Measurements from ENCODE around the gene TNFSF9. TPM values are rescaled to one million over a fixed set of nuclear protein-coding genes. Genes with fewer than 3 reads are reported as not detected.
A peak's percentile ranks its signal among the peaks of the same experiment; 100 is the strongest.

The TNFSF9 gene
- total RNA-seq, 1 donor from 2014 or later: 3.0 TPM

DNA sequence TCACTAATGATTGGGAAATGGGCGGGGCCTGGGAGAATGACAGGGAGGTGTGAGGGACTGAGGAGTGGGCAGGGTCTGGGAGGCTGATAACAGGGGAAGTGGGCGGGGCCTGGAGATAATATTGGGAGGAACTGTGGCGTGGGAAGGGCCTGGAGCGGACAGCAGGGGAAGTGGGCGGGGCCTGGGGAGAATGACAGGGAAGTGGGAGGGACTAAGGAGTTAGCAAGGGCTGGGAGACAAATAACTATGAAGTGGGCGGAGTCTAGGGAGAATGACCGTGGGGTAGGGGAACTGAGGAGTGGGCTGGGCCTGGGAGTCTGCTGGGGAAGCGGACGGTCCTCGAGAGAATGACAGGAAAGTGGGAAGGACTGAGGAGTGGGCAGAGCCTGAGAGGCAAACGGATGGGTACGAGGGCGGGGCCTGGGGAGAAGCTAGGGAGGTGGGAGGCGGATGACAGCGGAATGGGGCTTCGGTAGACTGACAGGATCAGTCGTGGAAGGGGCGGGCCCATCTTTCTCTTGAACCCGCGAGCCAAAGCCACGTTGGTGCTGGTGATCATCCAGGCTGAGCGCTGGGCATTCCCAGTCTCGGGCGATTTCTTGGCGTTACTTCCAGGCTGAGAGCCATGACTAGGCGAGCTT, 14.7 kb upstream of the TNFSF9 start:
- TF ChIP-seq, protein P1, sequence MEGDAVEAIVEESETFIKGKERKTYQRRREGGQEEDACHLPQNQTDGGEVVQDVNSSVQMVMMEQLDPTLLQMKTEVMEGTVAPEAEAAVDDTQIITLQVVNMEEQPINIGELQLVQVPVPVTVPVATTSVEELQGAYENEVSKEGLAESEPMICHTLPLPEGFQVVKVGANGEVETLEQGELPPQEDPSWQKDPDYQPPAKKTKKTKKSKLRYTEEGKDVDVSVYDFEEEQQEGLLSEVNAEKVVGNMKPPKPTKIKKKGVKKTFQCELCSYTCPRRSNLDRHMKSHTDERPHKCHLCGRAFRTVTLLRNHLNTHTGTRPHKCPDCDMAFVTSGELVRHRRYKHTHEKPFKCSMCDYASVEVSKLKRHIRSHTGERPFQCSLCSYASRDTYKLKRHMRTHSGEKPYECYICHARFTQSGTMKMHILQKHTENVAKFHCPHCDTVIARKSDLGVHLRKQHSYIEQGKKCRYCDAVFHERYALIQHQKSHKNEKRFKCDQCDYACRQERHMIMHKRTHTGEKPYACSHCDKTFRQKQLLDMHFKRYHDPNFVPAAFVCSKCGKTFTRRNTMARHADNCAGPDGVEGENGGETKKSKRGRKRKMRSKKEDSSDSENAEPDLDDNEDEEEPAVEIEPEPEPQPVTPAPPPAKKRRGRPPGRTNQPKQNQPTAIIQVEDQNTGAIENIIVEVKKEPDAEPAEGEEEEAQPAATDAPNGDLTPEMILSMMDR (IDR thresholded peaks at IDR 0.05; ENCODE audit: unreplicated experiment): no peak
- peak overlapping the region; percentile 67 for H3K27ac Mint-ChIP-seq (ENCODE audit: unreplicated experiment)

DNA sequence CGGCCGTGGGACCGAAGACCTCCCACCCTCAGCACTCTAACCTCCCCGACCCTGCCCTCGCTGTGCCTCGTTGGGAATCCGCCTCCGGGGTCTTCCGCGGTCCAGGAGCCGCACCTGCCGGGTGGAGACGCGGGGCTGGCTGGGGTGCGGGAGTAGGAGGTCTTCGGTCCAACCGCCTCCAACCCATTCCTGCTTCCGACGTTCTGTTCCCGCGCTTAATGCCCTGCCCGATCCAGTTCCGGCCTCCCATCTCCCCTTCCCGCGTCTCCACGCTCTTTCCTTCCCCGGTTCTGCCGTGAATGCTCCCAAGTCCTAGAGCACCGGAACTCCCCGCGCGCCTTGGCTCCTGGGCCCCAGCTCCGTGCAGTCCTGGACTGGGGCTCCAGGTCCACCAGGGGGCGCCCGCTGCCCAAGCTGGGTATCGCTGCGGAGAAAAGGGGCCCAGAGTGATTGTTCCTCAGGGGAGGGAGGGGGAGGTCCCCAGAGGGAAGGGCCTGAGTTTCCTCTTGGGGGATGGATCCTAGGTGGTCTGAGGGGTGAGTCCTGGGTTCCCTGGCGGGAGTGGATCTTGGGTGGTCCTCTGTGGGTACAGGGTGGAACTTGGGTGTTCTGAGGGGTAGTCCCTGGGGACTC, 14.1 kb upstream of the TNFSF9 start:
- DNase-seq (ENCODE audit: low spot score): peak; percentile 94
- peaks cover 8% of the 10 kb centered on the region for H3K27me3 Mint-ChIP-seq (ENCODE audit: unreplicated experiment)
- H3K4me1 Mint-ChIP-seq (ENCODE audit: unreplicated experiment): peaks cover 19% of the 10 kb centered on the region
- H3K4me3 Mint-ChIP-seq (ENCODE audit: unreplicated experiment): peak overlapping the region; percentile 94
- no peaks in the 10 kb centered on the region for H3K9me3 Mint-ChIP-seq (ENCODE audit: unreplicated experiment)
- H3K27ac Mint-ChIP-seq (ENCODE audit: unreplicated experiment): peak overlapping the region; percentile 72
- H3K36me3 Mint-ChIP-seq (ENCODE audit: low read depth, unreplicated experiment): peaks cover 9% of the 10 kb centered on the region
- TF ChIP-seq, protein P1 (IDR thresholded peaks at IDR 0.05; ENCODE audit: unreplicated experiment): peak; percentile 91

More for the DNA sequence above, 14.7 kb upstream of the TNFSF9 start:
- H3K9me3 Mint-ChIP-seq (ENCODE audit: unreplicated experiment): no peaks in the 10 kb centered on the region
- peaks cover 9% of the 10 kb centered on the region for H3K36me3 Mint-ChIP-seq (ENCODE audit: low read depth, unreplicated experiment)
- peak; percentile 88 for DNase-seq (ENCODE audit: low spot score)
- H3K4me1 Mint-ChIP-seq (ENCODE audit: unreplicated experiment): peaks cover 19% of the 10 kb centered on the region
- H3K27me3 Mint-ChIP-seq (ENCODE audit: unreplicated experiment): peaks cover 8% of the 10 kb centered on the region
- peak overlapping the region; percentile 94 for H3K4me3 Mint-ChIP-seq (ENCODE audit: unreplicated experiment)

DNA sequence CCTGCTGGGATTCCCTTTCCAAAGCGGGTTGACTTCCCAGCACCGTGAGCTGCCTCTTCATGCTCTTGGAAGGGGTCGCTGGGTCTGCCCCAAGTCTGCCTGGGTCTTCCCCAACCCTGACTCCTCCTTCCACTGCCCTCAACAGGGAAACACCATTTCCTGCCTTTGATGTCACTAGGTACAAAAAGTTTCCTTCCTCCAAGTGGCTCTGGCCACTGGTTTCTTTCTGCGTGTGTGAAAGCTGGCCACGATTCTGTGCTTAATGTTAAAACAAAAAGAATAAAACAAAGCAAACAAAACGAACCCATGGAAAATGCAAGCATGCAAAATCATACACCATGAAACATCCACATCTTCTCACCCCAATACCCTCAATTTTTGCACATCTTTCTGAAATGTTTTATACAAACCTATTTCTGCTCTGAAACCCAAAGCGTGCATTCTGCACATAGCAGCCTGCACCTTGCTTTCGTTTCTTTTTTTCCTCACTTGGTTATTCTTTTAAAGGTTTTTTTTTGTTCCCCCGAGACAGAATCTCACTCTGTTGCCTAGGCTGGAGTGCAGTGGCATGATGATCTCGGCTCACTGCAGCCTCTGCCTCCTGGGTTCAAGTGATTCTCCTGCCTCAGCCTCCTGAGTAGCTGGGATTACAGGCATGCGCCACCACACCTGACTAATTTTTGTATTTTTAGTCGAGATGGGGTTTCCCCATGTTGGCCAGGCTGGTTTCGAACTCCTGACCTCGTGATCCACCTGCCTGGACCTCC, 12.5 kb upstream of the TNFSF9 start:
- TF ChIP-seq, protein P1 (IDR thresholded peaks at IDR 0.05; ENCODE audit: unreplicated experiment): no peak
- peak overlapping the region; percentile 12 for H3K4me3 Mint-ChIP-seq (ENCODE audit: unreplicated experiment)
- peak overlapping the region; percentile 12 for H3K27ac Mint-ChIP-seq (ENCODE audit: unreplicated experiment)
- peaks cover 9% of the 10 kb centered on the region for H3K36me3 Mint-ChIP-seq (ENCODE audit: low read depth, unreplicated experiment)
- peaks cover 8% of the 10 kb centered on the region for H3K27me3 Mint-ChIP-seq (ENCODE audit: unreplicated experiment)
- no peak for DNase-seq (ENCODE audit: low spot score)
- H3K9me3 Mint-ChIP-seq (ENCODE audit: unreplicated experiment): no peaks in the 10 kb centered on the region
- H3K4me1 Mint-ChIP-seq (ENCODE audit: unreplicated experiment): peaks cover 19% of the 10 kb centered on the region

- Mint-ChIP-seq H3K27ac (ENCODE audit: unreplicated experiment) (no peak overlapping the region), H3K36me3 (ENCODE audit: low read depth, unreplicated experiment) (peaks cover 9% of the 10 kb centered on the region), H3K9me3 (ENCODE audit: unreplicated experiment) (no peaks in the 10 kb centered on the region), H3K4me1 (ENCODE audit: unreplicated experiment) (peaks cover 19% of the 10 kb centered on the region), H3K4me3 (ENCODE audit: unreplicated experiment) (no peak overlapping the region), H3K27me3 (ENCODE audit: unreplicated experiment) (peaks cover 8% of the 10 kb centered on the region)
- TF ChIP-seq, protein P1 (IDR thresholded peaks at IDR 0.05; ENCODE audit: unreplicated experiment): no peak
- DNase-seq (ENCODE audit: low spot score): no peak
Observed at GRCh38 chr19:6519289-6519688, 11.5 kb upstream of the TNFSF9 start.

Measured in endothelial cell (in vitro differentiated cells).